ENCODE data around the gene SERINC3.

The SERINC3 gene

GRCh38 chr20:44532981-44533331 is 11.1 kb upstream of the SERINC3 start:
- no peak for DNase-seq (ENCODE audit: low read depth in 2 of 2)

DNA sequence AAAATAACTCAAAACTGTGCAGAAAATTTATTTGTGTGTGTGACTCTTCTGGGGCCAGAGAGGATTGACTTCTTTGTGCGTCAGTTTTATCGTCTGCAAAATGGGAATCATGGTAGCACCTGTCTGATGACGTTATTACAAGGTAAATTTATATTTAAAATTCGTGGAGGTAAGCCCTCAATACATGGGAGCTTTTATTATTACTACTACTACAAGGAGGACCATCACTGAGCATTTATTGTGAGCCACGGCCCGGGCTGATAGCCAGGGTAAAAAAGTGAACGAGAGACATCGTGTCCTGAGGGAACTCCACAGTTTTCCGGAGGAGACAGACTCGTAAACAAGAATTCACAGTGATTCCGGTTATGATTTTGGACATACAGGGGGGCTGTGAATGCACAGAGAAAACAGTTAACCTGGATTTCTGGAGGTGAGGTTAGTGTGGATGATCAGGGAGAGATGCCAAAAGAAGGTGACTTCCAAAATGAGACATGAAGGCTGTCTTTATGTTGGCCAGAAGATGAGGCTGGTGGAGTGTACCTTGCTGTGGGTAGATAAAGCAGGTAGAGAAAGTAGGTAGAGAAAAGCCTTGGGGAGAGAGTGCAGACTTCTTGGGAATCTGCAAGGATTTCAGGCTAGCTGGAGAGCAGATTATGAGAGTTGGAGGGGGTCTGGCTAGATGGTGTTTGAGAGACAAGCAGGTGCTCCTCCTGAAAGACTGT is 10.6 kb upstream of the SERINC3 start:
- DNase-seq (ENCODE audit: low read depth in 2 of 2), result no peak

DNA sequence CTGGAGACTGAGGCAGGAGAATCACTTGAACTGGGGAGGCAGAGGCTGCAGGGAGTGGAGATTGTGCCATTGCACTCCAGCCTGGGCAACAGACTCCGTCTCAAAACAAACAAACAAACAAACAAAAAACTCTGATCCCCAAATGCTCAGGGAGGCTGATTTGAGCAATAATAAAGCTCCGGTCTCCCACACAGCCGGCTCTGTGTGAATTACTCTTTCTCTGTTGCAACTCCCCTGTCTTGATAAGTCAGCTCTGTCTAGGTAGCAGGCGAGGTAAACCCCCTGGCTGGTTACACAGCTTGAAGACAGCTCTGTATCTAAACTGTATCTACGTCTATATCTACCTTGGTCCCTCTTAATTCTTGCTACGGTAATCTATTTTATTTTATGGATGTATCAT is 6.4 kb upstream of the SERINC3 start:
- no peak for DNase-seq (ENCODE audit: low read depth in 2 of 2)

- no peak for DNase-seq (ENCODE audit: low read depth in 2 of 2)
Measured at GRCh38 chr20:44527716-44528199, 5.9 kb upstream of the SERINC3 start.

GRCh38 chr20:44526129-44526528 is 4.3 kb upstream of the SERINC3 start:
- no peak for DNase-seq (ENCODE audit: low read depth in 2 of 2)

- DNase-seq (ENCODE audit: low read depth in 2 of 2), result no peak
Measured at GRCh38 chr20:44523746-44524145, 1.9 kb upstream of the SERINC3 start.

- no peak for DNase-seq (ENCODE audit: low read depth in 2 of 2)
Measured at GRCh38 chr20:44522841-44523240, 971 bp upstream of the SERINC3 start.

DNA sequence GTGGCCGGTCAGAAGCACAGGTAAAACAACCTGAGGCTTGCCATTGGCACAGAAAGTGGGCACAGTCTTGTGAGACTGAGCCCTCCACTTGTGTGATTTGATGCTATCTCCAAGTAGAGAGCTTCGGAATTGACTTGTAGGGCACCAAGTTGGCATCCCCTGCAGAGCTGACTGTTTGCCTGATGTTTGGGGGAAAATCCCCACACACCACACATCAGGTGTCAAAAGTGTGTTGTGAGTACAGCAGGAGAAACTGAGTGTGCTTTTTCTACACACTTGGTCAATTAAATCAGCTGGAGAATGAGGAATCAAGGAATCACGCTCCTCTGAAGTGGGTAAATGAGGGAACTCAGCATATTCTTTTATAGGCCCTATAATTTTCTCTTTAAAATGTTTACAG is 989 bp downstream of the SERINC3 start:
- no peak for DNase-seq (ENCODE audit: low read depth in 2 of 2)

- DNase-seq (ENCODE audit: low read depth in 2 of 2), result no peak
Measured at GRCh38 chr20:44518248-44518647, 3.6 kb downstream of the SERINC3 start.

DNA sequence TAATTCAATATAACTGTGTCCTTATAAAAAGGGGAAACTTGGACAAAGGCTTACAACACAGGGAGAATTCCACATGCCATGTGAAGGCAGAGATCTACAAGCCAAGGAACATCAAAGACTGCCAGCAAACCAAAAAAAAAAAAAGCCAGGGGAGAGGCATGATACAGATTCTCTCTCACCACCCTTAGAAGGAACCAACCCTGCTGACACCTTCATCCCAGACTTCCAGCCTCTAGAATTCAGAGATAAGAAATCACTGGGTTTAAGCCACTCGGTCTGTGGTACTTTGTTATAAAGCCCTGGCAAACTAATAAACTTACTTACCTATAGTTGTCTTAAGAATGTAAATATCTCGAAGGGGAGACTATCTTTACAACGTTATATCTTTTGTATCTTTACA is 4.4 kb downstream of the SERINC3 start:
- no peak for DNase-seq (ENCODE audit: low read depth in 2 of 2)

GRCh38 chr20:44516491-44516890 is 5.4 kb downstream of the SERINC3 start:
- no peak for DNase-seq (ENCODE audit: low read depth in 2 of 2)

DNA sequence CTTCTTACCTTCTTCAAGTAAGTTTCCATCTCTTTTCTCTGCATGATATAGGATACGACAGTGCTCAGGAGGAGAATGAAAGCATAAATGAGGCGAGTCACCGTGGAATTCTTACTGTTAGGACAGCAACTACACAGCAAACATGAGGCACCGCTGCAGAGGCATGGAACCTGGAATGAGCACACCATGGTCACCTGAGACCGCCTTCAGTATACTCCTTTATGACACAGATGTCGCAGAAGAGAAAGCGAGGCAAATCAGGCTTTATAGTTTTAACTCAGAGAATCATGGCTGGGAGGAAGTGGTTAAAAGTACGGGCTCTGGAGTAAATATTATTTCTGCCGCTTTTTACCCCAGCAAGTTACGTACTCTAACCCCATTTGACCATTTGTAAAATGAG is 8.0 kb downstream of the SERINC3 start:
- no peak for DNase-seq (ENCODE audit: low read depth in 2 of 2)

- DNase-seq (ENCODE audit: low read depth in 2 of 2), result no peak
Measured at GRCh38 chr20:44509762-44510161, 12.1 kb downstream of the SERINC3 start.

GRCh38 chr20:44504402-44505307 is 17.2 kb downstream of the SERINC3 start:
- DNase-seq (ENCODE audit: low read depth in 2 of 2), result no peak

- DNase-seq (ENCODE audit: low read depth in 2 of 2), result no peak
Measured at GRCh38 chr20:44502968-44503367, 18.9 kb downstream of the SERINC3 start.

GRCh38 chr20:44501448-44501847 is 20.4 kb downstream of the SERINC3 start:
- DNase-seq (ENCODE audit: low read depth in 2 of 2), result no peak

DNA sequence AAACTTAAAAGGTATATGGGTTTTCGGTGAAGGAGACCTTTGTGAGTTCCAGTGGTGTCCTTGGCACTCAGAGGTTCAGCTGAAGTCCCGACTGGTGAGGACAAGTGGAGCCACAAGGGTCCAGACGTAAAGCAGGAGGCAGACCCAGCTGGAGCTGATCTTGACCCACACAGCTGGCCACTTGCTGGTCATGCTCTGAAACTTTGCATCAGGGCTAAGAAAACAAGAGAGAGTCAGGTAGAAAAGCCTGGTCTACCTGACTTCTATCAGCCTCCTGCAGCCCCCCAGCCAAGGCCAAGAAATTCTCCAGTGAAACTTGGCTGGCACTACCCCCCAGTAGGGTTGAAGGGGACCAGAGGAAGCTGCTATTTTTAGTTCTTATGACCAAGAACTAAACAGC is 21.6 kb downstream of the SERINC3 start:
- no peak for DNase-seq (ENCODE audit: low read depth in 2 of 2)

DNA sequence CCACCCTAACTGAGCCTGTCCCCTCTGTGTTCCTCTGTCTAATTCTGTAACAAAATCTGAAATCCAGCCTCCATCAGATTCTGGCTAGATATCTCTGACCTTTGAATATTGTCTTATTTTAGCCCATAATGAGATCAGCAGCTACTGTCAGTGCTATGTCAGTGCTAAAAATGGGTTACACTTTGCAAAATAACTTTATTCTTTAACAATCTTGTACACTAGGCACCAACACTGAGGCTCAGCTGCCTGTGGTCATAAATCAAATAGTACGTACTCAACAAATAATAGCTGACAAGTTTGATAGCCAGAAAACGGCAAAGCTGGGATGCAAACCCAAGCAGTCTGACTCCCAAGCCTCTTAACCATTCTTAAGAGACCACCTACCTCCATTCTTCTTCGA is 24.1 kb downstream of the SERINC3 start:
- DNase-seq (ENCODE audit: low read depth in 2 of 2), result no peak

DNA sequence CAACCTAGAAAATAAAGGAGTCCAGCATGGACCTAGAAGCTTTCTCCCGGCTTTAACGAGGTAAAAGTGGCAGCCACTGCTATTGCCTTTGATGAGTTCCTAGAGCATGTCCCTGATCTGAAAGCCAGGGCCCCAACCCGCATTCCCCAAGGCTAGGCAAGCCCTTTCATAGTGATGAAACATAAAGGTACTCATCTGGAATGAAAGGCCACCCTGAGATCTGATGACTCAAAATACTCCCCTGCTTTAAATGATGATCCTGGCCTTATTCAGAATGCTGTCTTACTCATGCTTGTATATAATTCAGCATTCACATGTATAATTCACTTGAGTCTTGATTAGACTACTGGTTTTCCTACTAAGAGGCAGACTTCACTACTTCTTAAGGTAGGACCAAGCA is 24.9 kb downstream of the SERINC3 start:
- DNase-seq (ENCODE audit: low read depth in 2 of 2), result no peak

DNA sequence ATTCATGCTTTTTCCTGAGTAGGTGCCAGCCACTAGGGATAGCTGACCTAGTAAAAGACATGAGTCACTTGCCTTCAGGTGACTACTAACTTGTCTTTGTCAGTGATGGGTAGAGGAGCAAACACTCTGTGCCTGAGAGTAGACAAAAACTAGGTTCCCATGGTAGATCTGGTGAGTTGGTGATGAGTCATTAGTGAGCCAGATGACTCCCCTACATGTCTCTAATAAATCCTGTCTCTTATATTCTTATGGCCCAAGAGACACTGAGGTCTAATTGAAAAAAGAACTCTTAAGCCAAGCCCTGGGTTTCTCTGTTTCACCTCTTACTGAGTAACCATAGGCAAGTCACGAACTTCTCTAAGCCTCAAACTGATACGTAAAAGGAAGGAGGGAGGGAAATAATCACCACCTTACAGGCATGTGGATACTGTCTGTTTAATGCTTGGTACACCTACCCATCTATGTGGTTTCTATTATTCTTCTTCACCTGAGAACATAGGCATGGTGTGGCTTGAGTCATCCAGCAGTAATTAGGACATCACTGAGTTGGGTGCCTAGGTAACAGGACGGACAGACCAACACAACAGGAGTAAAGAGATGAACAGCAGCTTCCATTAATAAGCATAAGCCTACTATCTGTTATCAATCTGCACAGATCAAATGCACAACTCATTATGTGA is 25.9 kb downstream of the SERINC3 start:
- no peak for DNase-seq (ENCODE audit: low read depth in 2 of 2)

GRCh38 chr20:44495257-44495656 is 26.6 kb downstream of the SERINC3 start:
- DNase-seq (ENCODE audit: low read depth in 2 of 2), result no peak

GRCh38 chr20:44494681-44495080 is 27.2 kb downstream of the SERINC3 start:
- DNase-seq (ENCODE audit: low read depth in 2 of 2), result no peak

GRCh38 chr20:44494266-44494665 is 27.6 kb downstream of the SERINC3 start:
- no peak for DNase-seq (ENCODE audit: low read depth in 2 of 2)

Data from stimulated activated CD8-positive, alpha-beta memory T cell treated with anti-CD3 and anti-CD28 coated beads, Interleukin-7, amount 100 ng/mL, for 1 hour (primary cell).